ENCODE measurements around the gene PITRM1. TPM values are rescaled to one million over a fixed set of nuclear protein-coding genes. Genes with fewer than 3 reads are reported as not detected.

PITRM1 gene
- total RNA-seq, 2 experiments from 2014 or later, result 34.6 to 40.3 TPM

DNA sequence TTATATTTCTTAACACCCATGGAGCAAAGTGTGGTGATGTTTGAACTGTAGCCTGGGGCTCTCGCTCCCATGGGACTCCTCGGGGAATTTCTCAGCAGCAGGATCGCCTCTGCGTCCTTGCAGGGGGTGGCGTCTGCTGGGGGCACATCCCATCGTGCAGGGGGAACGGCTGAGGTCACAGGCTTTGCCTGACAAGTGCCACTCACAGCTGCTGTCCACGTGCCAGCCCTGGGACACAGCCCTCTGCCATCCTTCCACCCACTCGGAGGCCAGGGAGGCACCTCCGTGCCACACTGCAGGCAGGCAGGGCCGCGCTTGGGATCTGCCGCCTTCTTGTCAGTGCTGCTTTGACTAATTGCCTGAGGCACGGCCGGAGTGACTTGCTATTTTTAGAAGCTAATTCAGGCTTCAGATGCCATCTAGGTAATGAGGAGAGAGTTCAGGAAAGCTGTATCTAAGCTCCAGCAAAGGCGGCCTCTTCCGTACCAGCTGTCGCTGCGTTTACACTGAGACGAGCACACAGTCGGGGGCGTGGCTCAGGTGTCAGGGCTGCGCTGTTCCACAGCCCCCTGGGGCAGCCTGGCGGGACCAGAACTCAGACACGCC lies 45.7 kb downstream of the PITRM1 start:
- BruUV-seq (replicated peaks), result no TSS peak
- H3K4me1 ChIP-seq (ENCODE audit: insufficient read depth, low read length, poor library complexity, severe bottlenecking), result no peaks in the 10 kb centered on the region
- CTCF ChIA-PET (ENCODE audit: unreplicated experiment), result no interaction called here
- H3K9me3 ChIP-seq (ENCODE audit: low read length), result no peaks in the 10 kb centered on the region
- TF ChIP-seq, protein P1, sequence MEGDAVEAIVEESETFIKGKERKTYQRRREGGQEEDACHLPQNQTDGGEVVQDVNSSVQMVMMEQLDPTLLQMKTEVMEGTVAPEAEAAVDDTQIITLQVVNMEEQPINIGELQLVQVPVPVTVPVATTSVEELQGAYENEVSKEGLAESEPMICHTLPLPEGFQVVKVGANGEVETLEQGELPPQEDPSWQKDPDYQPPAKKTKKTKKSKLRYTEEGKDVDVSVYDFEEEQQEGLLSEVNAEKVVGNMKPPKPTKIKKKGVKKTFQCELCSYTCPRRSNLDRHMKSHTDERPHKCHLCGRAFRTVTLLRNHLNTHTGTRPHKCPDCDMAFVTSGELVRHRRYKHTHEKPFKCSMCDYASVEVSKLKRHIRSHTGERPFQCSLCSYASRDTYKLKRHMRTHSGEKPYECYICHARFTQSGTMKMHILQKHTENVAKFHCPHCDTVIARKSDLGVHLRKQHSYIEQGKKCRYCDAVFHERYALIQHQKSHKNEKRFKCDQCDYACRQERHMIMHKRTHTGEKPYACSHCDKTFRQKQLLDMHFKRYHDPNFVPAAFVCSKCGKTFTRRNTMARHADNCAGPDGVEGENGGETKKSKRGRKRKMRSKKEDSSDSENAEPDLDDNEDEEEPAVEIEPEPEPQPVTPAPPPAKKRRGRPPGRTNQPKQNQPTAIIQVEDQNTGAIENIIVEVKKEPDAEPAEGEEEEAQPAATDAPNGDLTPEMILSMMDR (conservative IDR thresholded peaks at IDR 0.05; ENCODE audit: low read length), result no peak
- TF ChIP-seq EZH2phosphoT487 (IDR thresholded peaks at IDR 0.05; ENCODE audit: borderline replicate concordance, low read depth, low read length), result no peak
- H3K27ac ChIP-seq (ENCODE audit: low read depth, low read length, poor library complexity, severe bottlenecking), result no peak overlapping the region
- H3K4me2 ChIP-seq (ENCODE audit: low read length), result no peak overlapping the region
- intact Hi-C loops (cut with micrococcal nuclease; ENCODE audit: unreplicated experiment), result no loop called here
- no peaks in the 10 kb centered on the region for H3K79me2 ChIP-seq (ENCODE audit: insufficient read depth, low read depth, low read length)
- H4K20me1 ChIP-seq (ENCODE audit: insufficient read depth, low read length), result no peaks in the 10 kb centered on the region
- no peak for DNase-seq (ENCODE audit: low spot score)
- no peak overlapping the region for H3K4me3 ChIP-seq (ENCODE audit: low read depth, low read length, poor library complexity, severe bottlenecking)
- H2AFZ ChIP-seq (ENCODE audit: low read length), result no peak overlapping the region
- H3K9me2 ChIP-seq (ENCODE audit: insufficient read depth, low read length), result no peaks in the 10 kb centered on the region
- POLR2A ChIA-PET, result no interaction called here
- H3K36me3 ChIP-seq (ENCODE audit: insufficient read depth, low read length), result peaks cover 95% of the 10 kb centered on the region

DNA sequence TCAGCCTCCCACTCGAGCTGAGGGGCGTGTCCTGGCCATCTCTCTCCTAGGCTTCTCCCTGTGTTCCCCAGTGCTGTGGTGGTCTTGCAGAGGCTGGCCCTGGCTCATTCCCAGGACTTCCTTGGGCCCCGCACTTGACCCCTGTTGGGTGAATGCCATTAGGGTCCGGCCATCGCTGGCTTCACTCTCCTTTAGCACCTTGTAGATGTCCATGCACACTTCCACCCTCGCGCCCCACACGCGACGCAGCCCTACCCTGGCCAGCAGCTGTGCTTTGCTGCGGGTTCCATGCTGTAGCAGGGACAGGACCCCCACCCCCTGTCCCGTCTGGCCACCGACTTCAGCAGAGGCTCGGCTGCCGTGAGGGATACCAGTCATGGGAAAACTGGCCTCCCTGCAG lies 46.3 kb downstream of the PITRM1 start:
- ChIA-PET CTCF (ENCODE audit: unreplicated experiment) (no interaction called here), POLR2A (no interaction called here)
- Histone ChIP-seq H4K20me1 (ENCODE audit: insufficient read depth, low read length) (no peaks in the 10 kb centered on the region), H3K4me3 (ENCODE audit: low read depth, low read length, poor library complexity, severe bottlenecking) (no peak overlapping the region), H3K9me3 (ENCODE audit: low read length) (no peaks in the 10 kb centered on the region), H3K9me2 (ENCODE audit: insufficient read depth, low read length) (no peaks in the 10 kb centered on the region), H2AFZ (ENCODE audit: low read length) (no peak overlapping the region), H3K4me2 (ENCODE audit: low read length) (no peak overlapping the region), H3K27ac (ENCODE audit: low read depth, low read length, poor library complexity, severe bottlenecking) (no peak overlapping the region), H3K79me2 (ENCODE audit: insufficient read depth, low read depth, low read length) (no peaks in the 10 kb centered on the region), H3K4me1 (ENCODE audit: insufficient read depth, low read length, poor library complexity, severe bottlenecking) (no peaks in the 10 kb centered on the region), H3K36me3 (ENCODE audit: insufficient read depth, low read length) (peaks cover 96% of the 10 kb centered on the region)
- intact Hi-C loops (cut with micrococcal nuclease; ENCODE audit: unreplicated experiment), result no loop called here
- no TSS peak for BruUV-seq (replicated peaks)
- TF ChIP-seq EZH2phosphoT487 (IDR thresholded peaks at IDR 0.05; ENCODE audit: borderline replicate concordance, low read depth, low read length), result no peak
- TF ChIP-seq, protein P1 (conservative IDR thresholded peaks at IDR 0.05; ENCODE audit: low read length), result no peak
- DNase-seq (ENCODE audit: low spot score), result no peak

DNA sequence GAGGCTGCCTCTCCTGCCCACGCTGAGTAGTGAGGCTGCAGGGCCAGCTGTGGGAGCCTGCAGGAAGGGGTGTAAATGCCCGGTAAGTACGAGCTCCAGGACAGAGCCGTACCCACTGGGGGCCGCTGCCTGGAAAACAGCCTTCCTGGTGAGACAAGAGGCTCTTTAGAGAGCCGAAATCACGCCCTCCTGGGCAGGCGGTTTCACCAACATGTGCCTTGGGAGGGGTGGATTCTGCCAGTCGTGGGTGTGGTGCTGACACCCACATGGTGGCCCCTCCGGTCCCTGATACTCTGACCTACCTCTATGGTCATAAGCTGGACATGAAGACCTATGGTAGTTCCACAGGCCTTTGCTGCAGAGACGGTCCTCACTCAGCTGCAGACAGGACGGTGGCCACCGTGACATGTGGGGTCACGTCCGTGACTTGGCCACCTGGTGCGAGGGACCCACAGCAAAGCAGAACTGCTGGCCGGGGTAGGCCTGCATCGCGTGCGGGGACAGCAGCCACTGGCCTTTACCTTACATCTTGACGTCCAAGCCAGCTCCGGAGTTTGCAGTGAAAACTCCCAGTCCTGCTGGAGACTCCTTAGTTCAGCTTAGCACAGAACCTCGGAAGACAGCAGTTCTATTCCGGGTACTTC lies 46.9 kb downstream of the PITRM1 start:
- no peak for DNase-seq (ENCODE audit: low spot score)
- Histone ChIP-seq H2AFZ (ENCODE audit: low read length) (no peak overlapping the region), H3K9me3 (ENCODE audit: low read length) (no peaks in the 10 kb centered on the region), H4K20me1 (ENCODE audit: insufficient read depth, low read length) (no peaks in the 10 kb centered on the region), H3K4me1 (ENCODE audit: insufficient read depth, low read length, poor library complexity, severe bottlenecking) (no peaks in the 10 kb centered on the region), H3K4me2 (ENCODE audit: low read length) (no peak overlapping the region), H3K4me3 (ENCODE audit: low read depth, low read length, poor library complexity, severe bottlenecking) (no peak overlapping the region), H3K9me2 (ENCODE audit: insufficient read depth, low read length) (no peaks in the 10 kb centered on the region), H3K79me2 (ENCODE audit: insufficient read depth, low read depth, low read length) (no peaks in the 10 kb centered on the region), H3K27ac (ENCODE audit: low read depth, low read length, poor library complexity, severe bottlenecking) (no peak overlapping the region), H3K36me3 (ENCODE audit: insufficient read depth, low read length) (peaks cover 98% of the 10 kb centered on the region)
- ChIA-PET CTCF (ENCODE audit: unreplicated experiment) (no interaction called here), POLR2A (no interaction called here)
- TF ChIP-seq, protein P1 (conservative IDR thresholded peaks at IDR 0.05; ENCODE audit: low read length), result no peak
- TF ChIP-seq EZH2phosphoT487 (IDR thresholded peaks at IDR 0.05; ENCODE audit: borderline replicate concordance, low read depth, low read length), result no peak
- BruUV-seq (replicated peaks), result no TSS peak
- intact Hi-C loops (cut with micrococcal nuclease; ENCODE audit: unreplicated experiment), result no loop called here
